ENCODE measurements around the gene MEF2D.

DNA sequence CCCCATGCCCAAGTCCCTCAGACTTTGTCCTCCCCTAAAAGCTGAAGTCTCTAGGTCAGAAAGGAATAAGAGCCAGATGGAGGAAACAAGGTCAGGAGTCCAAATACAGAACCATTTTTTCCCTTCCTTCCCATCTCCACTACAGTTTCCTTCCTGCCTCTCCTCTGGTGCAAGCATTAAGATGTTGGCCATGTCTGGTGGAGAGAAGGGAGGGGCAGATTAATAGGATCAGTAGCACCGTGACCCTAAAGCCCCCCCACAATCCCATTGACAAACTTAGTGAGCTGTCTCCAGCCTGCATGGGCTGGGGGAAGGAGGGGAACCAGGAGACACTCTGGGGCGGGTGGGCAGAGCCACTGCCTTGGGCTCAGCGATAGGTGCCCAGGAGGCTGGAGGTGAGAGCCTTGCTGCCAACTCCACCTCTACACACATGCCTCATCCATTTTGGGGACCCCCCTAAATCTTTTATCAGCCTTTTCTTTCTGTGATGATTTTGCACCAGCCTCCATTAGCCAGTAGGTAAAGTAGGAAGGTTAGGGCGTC, 71.8 kb downstream of the MEF2D start:
- TF ChIP-seq CTCF (IDR thresholded peaks at IDR 0.05; ENCODE audit: insufficient read depth, low read length) (no peak), GABPA (IDR thresholded peaks at IDR 0.05; ENCODE audit: low read depth) (no peak)
- TF ChIP-seq, protein P1, sequence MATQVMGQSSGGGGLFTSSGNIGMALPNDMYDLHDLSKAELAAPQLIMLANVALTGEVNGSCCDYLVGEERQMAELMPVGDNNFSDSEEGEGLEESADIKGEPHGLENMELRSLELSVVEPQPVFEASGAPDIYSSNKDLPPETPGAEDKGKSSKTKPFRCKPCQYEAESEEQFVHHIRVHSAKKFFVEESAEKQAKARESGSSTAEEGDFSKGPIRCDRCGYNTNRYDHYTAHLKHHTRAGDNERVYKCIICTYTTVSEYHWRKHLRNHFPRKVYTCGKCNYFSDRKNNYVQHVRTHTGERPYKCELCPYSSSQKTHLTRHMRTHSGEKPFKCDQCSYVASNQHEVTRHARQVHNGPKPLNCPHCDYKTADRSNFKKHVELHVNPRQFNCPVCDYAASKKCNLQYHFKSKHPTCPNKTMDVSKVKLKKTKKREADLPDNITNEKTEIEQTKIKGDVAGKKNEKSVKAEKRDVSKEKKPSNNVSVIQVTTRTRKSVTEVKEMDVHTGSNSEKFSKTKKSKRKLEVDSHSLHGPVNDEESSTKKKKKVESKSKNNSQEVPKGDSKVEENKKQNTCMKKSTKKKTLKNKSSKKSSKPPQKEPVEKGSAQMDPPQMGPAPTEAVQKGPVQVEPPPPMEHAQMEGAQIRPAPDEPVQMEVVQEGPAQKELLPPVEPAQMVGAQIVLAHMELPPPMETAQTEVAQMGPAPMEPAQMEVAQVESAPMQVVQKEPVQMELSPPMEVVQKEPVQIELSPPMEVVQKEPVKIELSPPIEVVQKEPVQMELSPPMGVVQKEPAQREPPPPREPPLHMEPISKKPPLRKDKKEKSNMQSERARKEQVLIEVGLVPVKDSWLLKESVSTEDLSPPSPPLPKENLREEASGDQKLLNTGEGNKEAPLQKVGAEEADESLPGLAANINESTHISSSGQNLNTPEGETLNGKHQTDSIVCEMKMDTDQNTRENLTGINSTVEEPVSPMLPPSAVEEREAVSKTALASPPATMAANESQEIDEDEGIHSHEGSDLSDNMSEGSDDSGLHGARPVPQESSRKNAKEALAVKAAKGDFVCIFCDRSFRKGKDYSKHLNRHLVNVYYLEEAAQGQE (IDR thresholded peaks at IDR 0.05; ENCODE audit: insufficient replicate concordance, low read depth), result no peak

Measured in HL-60 (cell line).